Activated CD8-positive, alpha-beta T cell treated with anti-CD3 and anti-CD28 coated beads, Interleukin-2, amount 10 ng/mL, durations not matched to agents 7 days and 5 days (primary cell): ENCODE measurements around the gene CYP27A1. TPM values are rescaled to one million over a fixed set of nuclear protein-coding genes. Genes with fewer than 3 reads are reported as not detected.
"Not testable (repeated sequence)": the region's sequence is repeated elsewhere in the genome, so short reads cannot be mapped to it uniquely, and the experiment has no call there.

Experiments used
- ATAC-seq: fragments of 150-1000 bp; cut with Tn5 transposase; one replicate; pipeline ENCODE4 v1.10.0; 2021; ENCODE audit warnings: moderate library complexity
- CTCF ChIA-PET: fragments of 350-600 bp; sonication (Branson Sonifier 250); formaldehyde crosslinking; loops from one replicate; lab custom pipeline; 2021; ENCODE audit warnings: antibody characterized with exemption; lab: Charles Lee
- POLR2A ChIA-PET: fragments of 350-600 bp; sonication (Branson Sonifier 250); formaldehyde crosslinking; loops from one replicate; lab custom pipeline; 2021; ENCODE audit warnings: antibody characterized with exemption; lab: Charles Lee
- DNase-seq: peaks from one replicate; pipeline ENCODE4 v3.0.0-alpha.2; 2020
- H3K27ac Mint-ChIP-seq: one replicate; pipeline ENCODE4 v1.8.0; 2021; ENCODE audit warnings: mild to moderate bottlenecking, mixed read lengths
- H3K27me3 Mint-ChIP-seq: one replicate; pipeline ENCODE4 v1.8.0; 2021; ENCODE audit warnings: low read depth, mixed read lengths
- H3K36me3 Mint-ChIP-seq: one replicate; pipeline ENCODE4 v1.8.0; 2021; ENCODE audit warnings: low read depth, mixed read lengths
- H3K4me1 Mint-ChIP-seq: one replicate; pipeline ENCODE4 v1.8.0; 2021; ENCODE audit warnings: low read depth, mixed read lengths
- H3K4me3 Mint-ChIP-seq: one replicate; pipeline ENCODE4 v1.8.0; 2021; ENCODE audit warnings: mild to moderate bottlenecking, mixed read lengths
- H3K9me3 Mint-ChIP-seq: one replicate; pipeline ENCODE4 v1.8.0; 2022; ENCODE audit warnings: mixed read lengths; ENCODE audit not compliant: insufficient read depth
- total RNA-seq, 2 experiments: library from RNA; stranded (reverse); gene quantifications; one replicate each; pipeline ENCODE4 v1.2.3, GENCODE V29; 2021

The CYP27A1 gene
- total RNA-seq, 2 experiments from 2014 or later, result not detected

- DNase-seq, result no peak
- H3K27ac Mint-ChIP-seq, result no peak overlapping the region
- peaks cover 4% of the 10 kb centered on the region for H3K9me3 Mint-ChIP-seq
- peaks cover 35% of the 10 kb centered on the region for H3K27me3 Mint-ChIP-seq
- ATAC-seq, result no peak
- H3K36me3 Mint-ChIP-seq, result no peaks in the 10 kb centered on the region
- POLR2A ChIA-PET, result no interaction called here
- H3K4me1 Mint-ChIP-seq, result no peaks in the 10 kb centered on the region
- CTCF ChIA-PET, result interaction anchor here (1.5 kb wide), 1 partner anchor 10 kb away, joined by 4 read pairs; no protein-coding TSS in a partner anchor
- H3K4me3 Mint-ChIP-seq, result no peak overlapping the region
Measured at GRCh38 chr2:218839430-218839829, 57.5 kb downstream of the CYP27A1 start.

- no peak for ATAC-seq
- ChIA-PET CTCF (interaction anchor here (1.5 kb wide), 1 partner anchor 9 kb away, joined by 4 read pairs; no protein-coding TSS in a partner anchor), POLR2A (no interaction called here)
- no peaks in the 10 kb centered on the region for H3K36me3 Mint-ChIP-seq
- H3K4me3 Mint-ChIP-seq, result no peak overlapping the region
- no peaks in the 10 kb centered on the region for H3K4me1 Mint-ChIP-seq
- peaks cover 31% of the 10 kb centered on the region for H3K27me3 Mint-ChIP-seq
- H3K9me3 Mint-ChIP-seq, result peaks cover 4% of the 10 kb centered on the region
- H3K27ac Mint-ChIP-seq, result no peak overlapping the region
- no peak for DNase-seq
Measured at GRCh38 chr2:218839888-218840287, 57.9 kb downstream of the CYP27A1 start.

DNA sequence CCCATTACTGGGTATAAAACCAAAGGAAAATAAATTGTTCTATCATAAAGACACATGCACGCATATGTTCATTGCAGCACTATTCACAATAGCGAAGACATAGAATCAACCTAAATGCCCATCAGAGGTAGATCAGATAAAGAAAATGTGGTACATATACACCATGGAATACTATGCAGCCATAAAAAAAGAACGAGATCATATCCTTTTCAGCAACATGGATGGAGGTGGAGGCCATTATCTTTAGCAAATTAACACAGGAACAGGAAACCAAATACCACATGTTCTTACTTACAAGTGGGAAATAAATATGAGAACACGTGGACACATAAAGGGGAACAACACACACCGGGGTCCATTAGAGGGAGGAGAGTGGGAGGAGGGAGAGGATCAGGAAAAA lies 62.4 kb downstream of the CYP27A1 start:
- H3K4me1 Mint-ChIP-seq, H3K36me3 Mint-ChIP-seq, ATAC-seq, H3K4me3 Mint-ChIP-seq, DNase-seq, POLR2A ChIA-PET, H3K9me3 Mint-ChIP-seq, H3K27ac Mint-ChIP-seq, CTCF ChIA-PET: not testable (repeated sequence)
- H3K27me3 Mint-ChIP-seq, result peaks cover 10% of the 10 kb centered on the region

DNA sequence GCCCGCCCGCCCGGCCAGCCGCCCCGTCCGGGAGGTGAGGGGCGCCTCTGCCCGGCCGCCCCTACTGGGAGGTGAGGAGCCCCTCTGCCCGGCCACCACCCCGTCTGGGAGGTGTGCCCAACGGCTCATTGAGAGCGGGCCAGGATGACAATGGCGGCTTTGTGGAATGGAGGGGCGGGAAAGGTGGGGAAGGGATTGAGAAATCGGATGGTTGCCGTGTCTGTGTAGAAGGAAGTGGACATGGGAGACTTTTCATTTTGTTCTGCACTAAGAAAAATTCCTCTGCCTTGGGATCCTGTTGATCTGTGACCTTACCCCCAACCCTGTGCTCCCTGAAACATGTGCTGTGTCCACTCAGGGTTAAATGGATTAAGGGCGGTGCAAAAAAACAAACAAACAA lies 65.0 kb downstream of the CYP27A1 start:
- not testable (repeated sequence) for ATAC-seq, DNase-seq, H3K4me1 Mint-ChIP-seq, H3K4me3 Mint-ChIP-seq, H3K27me3 Mint-ChIP-seq, H3K27ac Mint-ChIP-seq, H3K36me3 Mint-ChIP-seq, H3K9me3 Mint-ChIP-seq
- ChIA-PET POLR2A (interaction anchor here (0.6 kb wide), 1 partner anchor 188 kb away, joined by 3 read pairs; no protein-coding TSS in a partner anchor), CTCF (interaction anchor here (0.5 to 7.2 kb wide), 48 partner anchors 9 to 701 kb away, joined by 3 to 83 read pairs (median 4); partner anchors contain the start of genes BCS1L, RNF25, STK36 and TTLL4)

DNA sequence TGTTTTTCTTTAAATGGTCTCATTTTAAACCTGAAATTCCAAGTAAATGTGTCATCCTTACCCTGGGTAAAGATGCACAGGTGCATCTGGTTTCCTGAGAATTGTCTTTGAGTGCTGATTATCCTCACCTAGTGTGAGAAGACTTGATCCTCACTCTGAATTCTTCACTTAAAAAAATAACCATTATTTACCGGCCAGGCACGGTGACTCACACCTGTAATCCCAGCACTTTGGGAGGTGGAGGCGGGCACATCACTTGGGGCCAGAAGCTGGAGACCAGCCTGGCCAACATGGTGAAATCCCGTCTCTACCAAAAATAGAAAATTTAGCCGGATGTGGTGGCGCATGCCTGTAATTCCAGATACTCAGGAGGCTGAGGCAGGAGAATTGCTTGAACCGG lies 67.8 kb downstream of the CYP27A1 start:
- no peaks in the 10 kb centered on the region for H3K4me1 Mint-ChIP-seq
- H3K9me3 Mint-ChIP-seq, result peaks cover 3% of the 10 kb centered on the region
- DNase-seq (no peak), ATAC-seq (no peak)
- H3K4me3 Mint-ChIP-seq, result no peak overlapping the region
- POLR2A ChIA-PET, result no interaction called here
- peaks cover 21% of the 10 kb centered on the region for H3K27me3 Mint-ChIP-seq
- no peak overlapping the region for H3K27ac Mint-ChIP-seq
- CTCF ChIA-PET, result interaction anchor here (1.2 to 7.2 kb wide), 5 partner anchors 10 to 190 kb away, joined by 4 to 83 read pairs (median 34); partner anchors contain the start of genes BCS1L and ZNF142
- H3K36me3 Mint-ChIP-seq, result no peaks in the 10 kb centered on the region

DNA sequence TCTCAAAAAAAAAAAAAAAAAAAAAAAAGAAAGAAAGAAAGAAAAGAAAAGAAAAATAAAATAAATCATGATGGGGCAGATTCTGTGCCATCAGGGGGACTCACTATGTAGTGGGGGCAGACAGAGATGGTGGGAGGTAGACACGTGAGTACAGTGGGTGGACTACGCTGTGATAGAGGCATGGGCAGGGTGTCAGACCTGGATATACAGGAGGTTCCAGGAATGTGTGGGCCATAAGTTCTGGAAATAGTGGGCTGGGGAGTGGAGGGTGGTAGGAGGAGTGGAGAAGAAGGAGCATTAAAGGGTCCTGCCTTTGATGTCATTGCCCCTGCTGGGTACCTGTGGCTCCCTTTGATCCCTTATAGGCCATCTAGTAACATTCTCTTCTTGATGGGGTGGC lies 68.8 kb downstream of the CYP27A1 start:
- Mint-ChIP-seq H3K9me3 (no peaks in the 10 kb centered on the region), H3K27ac (no peak overlapping the region), H3K4me1 (no peaks in the 10 kb centered on the region), H3K27me3 (peaks cover 30% of the 10 kb centered on the region), H3K36me3 (no peaks in the 10 kb centered on the region), H3K4me3 (no peak overlapping the region)
- ChIA-PET POLR2A (no interaction called here), CTCF (interaction anchor here (1.3 to 7.2 kb wide), 5 partner anchors 10 to 193 kb away, joined by 3 to 83 read pairs (median 10); no protein-coding TSS in a partner anchor)
- no peak for ATAC-seq
- DNase-seq, result no peak

GRCh38 chr2:218851286-218851685 lies 69.3 kb downstream of the CYP27A1 start:
- ChIA-PET CTCF (interaction anchor here (1.2 to 7.2 kb wide), 8 partner anchors 10 to 193 kb away, joined by 3 to 83 read pairs (median 5); no protein-coding TSS in a partner anchor), POLR2A (interaction anchor here (0.7 kb wide), 1 partner anchor 174 kb away, joined by 3 read pairs; no protein-coding TSS in a partner anchor)
- no peaks in the 10 kb centered on the region for H3K36me3 Mint-ChIP-seq
- DNase-seq, result no peak
- peaks cover 35% of the 10 kb centered on the region for H3K27me3 Mint-ChIP-seq
- no peak overlapping the region for H3K27ac Mint-ChIP-seq
- H3K4me3 Mint-ChIP-seq, result no peak overlapping the region
- ATAC-seq, result no peak
- H3K4me1 Mint-ChIP-seq, result no peaks in the 10 kb centered on the region
- no peaks in the 10 kb centered on the region for H3K9me3 Mint-ChIP-seq

GRCh38 chr2:218852911-218853667 lies 71.1 kb downstream of the CYP27A1 start:
- Mint-ChIP-seq H3K9me3 (no peaks in the 10 kb centered on the region), H3K36me3 (no peaks in the 10 kb centered on the region), H3K27me3 (peaks cover 52% of the 10 kb centered on the region), H3K4me3 (no peak overlapping the region), H3K27ac (no peak overlapping the region), H3K4me1 (no peaks in the 10 kb centered on the region)
- DNase-seq, result peak; percentile 74
- ChIA-PET POLR2A (no interaction called here), CTCF (interaction anchor here (0.8 to 7.2 kb wide), 8 partner anchors 21 to 265 kb away, joined by 3 to 83 read pairs (median 4); no protein-coding TSS in a partner anchor)
- ATAC-seq, result peak; percentile 52

GRCh38 chr2:218853766-218854165 lies 71.8 kb downstream of the CYP27A1 start:
- ATAC-seq (no peak), DNase-seq (no peak)
- ChIA-PET CTCF (interaction anchor here (2.5 to 7.2 kb wide), 2 partner anchors 22 to 44 kb away, joined by 16 to 83 read pairs; no protein-coding TSS in a partner anchor), POLR2A (no interaction called here)
- H3K4me1 Mint-ChIP-seq, result no peaks in the 10 kb centered on the region
- H3K9me3 Mint-ChIP-seq, result no peaks in the 10 kb centered on the region
- H3K36me3 Mint-ChIP-seq, result no peaks in the 10 kb centered on the region
- H3K4me3 Mint-ChIP-seq, result no peak overlapping the region
- H3K27ac Mint-ChIP-seq, result no peak overlapping the region
- H3K27me3 Mint-ChIP-seq, result peaks cover 59% of the 10 kb centered on the region

GRCh38 chr2:218854860-218855259 lies 72.9 kb downstream of the CYP27A1 start:
- Mint-ChIP-seq H3K4me1 (peaks cover 3% of the 10 kb centered on the region), H3K36me3 (no peaks in the 10 kb centered on the region), H3K4me3 (no peak overlapping the region), H3K27ac (no peak overlapping the region), H3K9me3 (no peaks in the 10 kb centered on the region), H3K27me3 (peaks cover 65% of the 10 kb centered on the region)
- no peak for DNase-seq
- no peak for ATAC-seq
- ChIA-PET POLR2A (no interaction called here), CTCF (interaction anchor here (1.4 kb wide), 1 partner anchor 43 kb away, joined by 12 read pairs; no protein-coding TSS in a partner anchor)

GRCh38 chr2:218855305-218856166 lies 73.6 kb downstream of the CYP27A1 start:
- Mint-ChIP-seq H3K36me3 (no peaks in the 10 kb centered on the region), H3K9me3 (no peaks in the 10 kb centered on the region), H3K27ac (no peak overlapping the region), H3K4me3 (no peak overlapping the region), H3K4me1 (peaks cover 9% of the 10 kb centered on the region), H3K27me3 (peaks cover 71% of the 10 kb centered on the region)
- DNase-seq (no peak), ATAC-seq (no peak)
- CTCF ChIA-PET, result interaction anchor here (1.0 to 1.8 kb wide), 5 partner anchors 8 to 124 kb away, joined by 3 to 12 read pairs (median 4); no protein-coding TSS in a partner anchor
- POLR2A ChIA-PET, result no interaction called here
